HG03575 (cell line): ENCODE results near the gene SERTAD3.

ENCODE experiments used
- ATAC-seq: cut with Tn5 transposase; IDR thresholded peaks from one replicate; pipeline ENCODE4 v1.9.1; 2021; ENCODE audit not compliant: unreplicated experiment, insufficient number of reproducible peaks, low FRiP score; ENCODE audit errors: extremely low read depth

SERTAD3 gene

GRCh38 chr19:40394816-40395210 lies 49.3 kb downstream of the SERTAD3 start:
- ATAC-seq, result no peak

- no peak for ATAC-seq
Measured at GRCh38 chr19:40393894-40394815, 50.0 kb downstream of the SERTAD3 start.

- no peak for ATAC-seq
Measured at GRCh38 chr19:40392894-40393517, 51.1 kb downstream of the SERTAD3 start.

- ATAC-seq, result no peak
Measured at GRCh38 chr19:40392123-40392522, 52.0 kb downstream of the SERTAD3 start.
